ENCODE results near the gene RHOBTB1. TPM values are rescaled to one million over a fixed set of nuclear protein-coding genes. Genes with fewer than 3 reads are reported as not detected.
A peak's percentile ranks its signal among the peaks of the same experiment; 100 is the strongest.

RHOBTB1 gene
- total and polyA plus RNA-seq, 9 of the 15 experiments (the other 6 are each of a cell fraction or from before 2014, with no cell fraction given), result 1.7 to 11.7 (median 9.3) TPM

DNA sequence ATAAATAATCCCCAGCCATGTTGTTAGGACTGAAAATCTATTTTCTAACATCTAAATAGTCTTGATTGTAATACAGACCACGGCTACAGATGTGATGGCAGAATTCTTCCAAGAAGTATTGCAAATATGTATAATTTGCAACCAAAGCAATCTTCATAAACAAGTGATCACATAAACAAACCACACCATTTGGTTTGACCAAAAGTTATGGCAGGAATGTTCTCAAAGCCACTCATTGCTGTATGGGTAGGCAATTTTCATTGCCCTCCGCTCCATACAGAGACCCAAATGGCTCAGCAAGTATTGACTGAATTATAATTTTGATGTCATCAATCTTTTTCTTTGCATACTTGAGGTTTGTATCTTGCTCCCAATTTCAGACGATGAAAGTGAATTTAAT is 19.0 kb upstream of the RHOBTB1 start:
- ChIA-PET CTCF (ENCODE audit: low intra/inter-chr PET ratio) (interaction anchor here (1.3 to 2.4 kb wide), 2 partner anchors 80 to 147 kb away, joined by 9 to 11 read pairs; no protein-coding TSS in a partner anchor), POLR2A (no interaction called here)
- in situ Hi-C loops (cut with MboI), result loop anchor here (10.0 kb wide), 1 partner anchor 148 kb away; no protein-coding TSS in a partner anchor
- no peaks in the 10 kb centered on the region for H3K36me3 ChIP-seq (ENCODE audit: control insufficient read depth, insufficient read depth, low read length)
- BruUV-seq (replicated peaks), result no TSS peak
- no peak for FAIRE-seq
- no peak overlapping the region for H3K4me2 ChIP-seq (ENCODE audit: insufficient read depth, low read length)
- intact Hi-C loops (cut with micrococcal nuclease), result no loop called here
- no peaks in the 10 kb centered on the region for H3K9me1 ChIP-seq (ENCODE audit: control insufficient read depth, insufficient read depth, low read length)
- peaks cover 2 to 18% of the 10 kb centered on the region in 2 experiments; a peak in 4 of 5 replicates for H3K4me1 ChIP-seq (replicated peaks in 1 of 2; ENCODE audit: control insufficient read depth in 2 of 2, insufficient read depth in 2 of 2, low read length in 2 of 2)
- no peak overlapping the region for H3K27ac ChIP-seq (ENCODE audit: extremely low read depth, low read depth, low read length)
- TF ChIP-seq THRAP3 (IDR thresholded peaks at IDR 0.05; ENCODE audit: borderline replicate concordance), result no peak
- TF ChIP-seq, protein P1, sequence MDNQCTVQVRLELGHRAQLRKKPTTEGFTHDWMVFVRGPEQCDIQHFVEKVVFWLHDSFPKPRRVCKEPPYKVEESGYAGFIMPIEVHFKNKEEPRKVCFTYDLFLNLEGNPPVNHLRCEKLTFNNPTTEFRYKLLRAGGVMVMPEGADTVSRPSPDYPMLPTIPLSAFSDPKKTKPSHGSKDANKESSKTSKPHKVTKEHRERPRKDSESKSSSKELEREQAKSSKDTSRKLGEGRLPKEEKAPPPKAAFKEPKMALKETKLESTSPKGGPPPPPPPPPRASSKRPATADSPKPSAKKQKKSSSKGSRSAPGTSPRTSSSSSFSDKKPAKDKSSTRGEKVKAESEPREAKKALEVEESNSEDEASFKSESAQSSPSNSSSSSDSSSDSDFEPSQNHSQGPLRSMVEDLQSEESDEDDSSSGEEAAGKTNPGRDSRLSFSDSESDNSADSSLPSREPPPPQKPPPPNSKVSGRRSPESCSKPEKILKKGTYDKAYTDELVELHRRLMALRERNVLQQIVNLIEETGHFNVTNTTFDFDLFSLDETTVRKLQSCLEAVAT (IDR thresholded peaks at IDR 0.05), result no peak
- TF ChIP-seq, protein P2, sequence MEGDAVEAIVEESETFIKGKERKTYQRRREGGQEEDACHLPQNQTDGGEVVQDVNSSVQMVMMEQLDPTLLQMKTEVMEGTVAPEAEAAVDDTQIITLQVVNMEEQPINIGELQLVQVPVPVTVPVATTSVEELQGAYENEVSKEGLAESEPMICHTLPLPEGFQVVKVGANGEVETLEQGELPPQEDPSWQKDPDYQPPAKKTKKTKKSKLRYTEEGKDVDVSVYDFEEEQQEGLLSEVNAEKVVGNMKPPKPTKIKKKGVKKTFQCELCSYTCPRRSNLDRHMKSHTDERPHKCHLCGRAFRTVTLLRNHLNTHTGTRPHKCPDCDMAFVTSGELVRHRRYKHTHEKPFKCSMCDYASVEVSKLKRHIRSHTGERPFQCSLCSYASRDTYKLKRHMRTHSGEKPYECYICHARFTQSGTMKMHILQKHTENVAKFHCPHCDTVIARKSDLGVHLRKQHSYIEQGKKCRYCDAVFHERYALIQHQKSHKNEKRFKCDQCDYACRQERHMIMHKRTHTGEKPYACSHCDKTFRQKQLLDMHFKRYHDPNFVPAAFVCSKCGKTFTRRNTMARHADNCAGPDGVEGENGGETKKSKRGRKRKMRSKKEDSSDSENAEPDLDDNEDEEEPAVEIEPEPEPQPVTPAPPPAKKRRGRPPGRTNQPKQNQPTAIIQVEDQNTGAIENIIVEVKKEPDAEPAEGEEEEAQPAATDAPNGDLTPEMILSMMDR (IDR thresholded peaks at IDR 0.05 in 2 of 3, conservative IDR thresholded peaks at IDR 0.05 in 1 of 3; ENCODE audit: insufficient read depth in 2 of 3, low read depth in 1 of 3, low read length in 3 of 3), result no peak
- no peak for TF ChIP-seq ZNF224 (CRISPR knock-in tag; IDR thresholded peaks at IDR 0.05)
- 0 out of 2 replicates have a peak, but pooled peaks have one; percentile 3 for TF ChIP-seq C11orf30 (IDR thresholded peaks at IDR 0.05; ENCODE audit: low read depth)
- 0 out of 2 replicates have a peak, but pooled peaks have one; percentile 14 for TF ChIP-seq ELF1 (tag; IDR thresholded peaks at IDR 0.05)
- TF ChIP-seq SOX6 (IDR thresholded peaks at IDR 0.05), result no peak
- no peak for DNase-seq (ENCODE audit: extremely low read depth in 1 of 4, low spot score in 3 of 4)
- no peaks in the 10 kb centered on the region for H3K79me2 ChIP-seq (ENCODE audit: control insufficient read depth, insufficient read depth, low read length)
- H4K20me1 ChIP-seq (replicated peaks; ENCODE audit: control insufficient read depth, insufficient read depth, low read length), result no peaks in the 10 kb centered on the region
- no peak overlapping the region for H3K9ac ChIP-seq (ENCODE audit: insufficient read depth in 1 of 2, low read depth in 2 of 2, low read length in 2 of 2)
- H3K9me3 ChIP-seq (replicated peaks; ENCODE audit: control insufficient read depth, insufficient read depth, low read depth, low read length), result no peaks in the 10 kb centered on the region
- H2AFZ ChIP-seq (ENCODE audit: low read depth, low read length), result 0 out of 2 replicates have a peak overlapping the region, but pooled peaks have one; percentile 43
- no peak for ATAC-seq
- WGBS (ENCODE audit: insufficient coverage, low coverage, missing lambda C conversion rate), result 46% methylated on average over 3 of the region's 3 CpGs
- H3K27me3 ChIP-seq (ENCODE audit: control insufficient read depth in 2 of 2, insufficient read depth in 2 of 2, low read length in 2 of 2), result no peaks in the 10 kb centered on the region
- H3K4me3 ChIP-seq, result no peak overlapping the region

All from K562 (cell line).